ENCODE measurements around the gene ARIH1. TPM values are rescaled to one million over a fixed set of nuclear protein-coding genes. Genes with fewer than 3 reads are reported as not detected.

Gene ARIH1
- total RNA-seq, 5 donors from 2014 or later (not counting 1 experiment from before 2014, with no cell fraction given) = 163 to 207 (median 178) TPM

DNA sequence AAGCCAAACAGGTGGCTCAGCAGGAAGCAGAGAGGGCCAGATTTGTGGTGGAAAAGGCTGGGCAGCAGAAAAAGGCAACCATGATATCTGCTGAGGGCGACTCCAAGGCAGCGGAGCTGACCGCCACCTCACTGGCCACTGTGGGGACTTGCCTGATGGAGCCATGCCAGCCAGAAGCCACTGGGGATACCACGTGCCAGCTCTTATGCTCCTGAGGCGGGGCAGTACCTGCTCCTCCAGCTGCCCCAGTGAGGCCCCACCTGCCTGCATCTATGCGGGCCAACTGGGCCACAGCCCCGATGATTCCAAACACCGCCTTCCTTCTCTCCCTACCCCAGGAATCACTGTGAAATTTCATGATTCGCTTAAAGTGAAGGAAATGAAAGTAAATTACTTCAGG lies 22.9 kb upstream of the ARIH1 start:
- POLR2A ChIA-PET = no interaction called here
- no peaks in the 10 kb centered on the region for H3K9me3 Mint-ChIP-seq

DNA sequence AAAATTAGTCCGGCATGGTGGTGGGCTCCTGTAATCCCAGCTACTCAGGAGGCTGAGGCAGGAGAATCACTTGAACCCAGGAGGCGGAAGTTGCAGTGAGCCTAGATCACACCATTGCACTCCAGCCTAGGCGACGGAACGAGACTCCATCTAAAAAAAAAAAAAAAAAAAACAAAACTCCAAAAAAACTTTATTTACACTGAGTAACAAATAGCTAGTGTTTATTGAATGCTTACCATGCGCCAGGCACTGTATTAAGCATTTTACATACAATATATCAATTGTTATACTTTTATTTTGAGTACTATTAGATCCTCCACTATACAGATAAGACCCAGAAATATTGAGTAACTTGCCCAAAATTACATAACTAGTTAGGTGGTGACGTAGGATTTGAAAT lies 17.4 kb upstream of the ARIH1 start:
- Histone ChIP-seq H3K4me3 (ENCODE audit: control insufficient read depth in 1 of 2, extremely low read depth in 1 of 2, low read length in 1 of 2) (no peak overlapping the region), H3K27me3 (replicated peaks in 1 of 2; ENCODE audit: control insufficient read depth in 2 of 2, extremely low read depth in 1 of 2, insufficient read depth in 2 of 2, low read length in 1 of 2) (no peaks in the 10 kb centered on the region), H3K27ac (ENCODE audit: low read length) (no peak overlapping the region), H3K9me3 (no peaks in the 10 kb centered on the region), H3K36me3 (ENCODE audit: control insufficient read depth in 2 of 2, extremely low read depth in 1 of 2, insufficient read depth in 1 of 2, low read length in 1 of 2) (no peaks in the 10 kb centered on the region), H3K4me1 (ENCODE audit: control insufficient read depth in 1 of 2, extremely low read depth in 1 of 2, insufficient read depth in 2 of 2, low read length in 2 of 2) (no peaks in the 10 kb centered on the region)
- Mint-ChIP-seq H3K27ac (no peak overlapping the region), H3K4me1 (peaks cover 4 to 5% (median 4%) of the 10 kb centered on the region in 3 donors), H3K36me3 (no peaks in the 10 kb centered on the region), H3K4me3 (no peak overlapping the region), H3K27me3 (no peaks in the 10 kb centered on the region), H3K9me3 (no peaks in the 10 kb centered on the region)
- no peak for ATAC-seq (replicated peaks in 1 of 4)
- ChIA-PET CTCF (interaction anchor here in 1 of 2 donors (0.6 kb wide), 1 partner anchor 60 kb away, joined by 3 read pairs; no protein-coding TSS in a partner anchor), POLR2A (interaction anchor here in 1 of 2 donors (0.6 kb wide), 1 partner anchor 276 kb away, joined by 3 read pairs; no protein-coding TSS in a partner anchor)
- no peak for DNase-seq
- 80% methylated on average over 1 of the region's 7 CpGs for WGBS (ENCODE audit: insufficient coverage)

More for the DNA sequence above, 22.9 kb upstream of the ARIH1 start:
- no peaks in the 10 kb centered on the region for H3K4me1 Mint-ChIP-seq
- CTCF ChIA-PET = no interaction called here
- H3K36me3 Mint-ChIP-seq = no peaks in the 10 kb centered on the region
- no peak overlapping the region for H3K4me3 ChIP-seq (ENCODE audit: control insufficient read depth in 1 of 2, extremely low read depth in 1 of 2, low read length in 1 of 2)
- no peaks in the 10 kb centered on the region for H3K9me3 ChIP-seq
- DNase-seq = no peak
- no peak overlapping the region for H3K27ac Mint-ChIP-seq
- no peak for ATAC-seq (replicated peaks in 1 of 4)
- peaks cover 0 to 6% of the 10 kb centered on the region in 2 experiments for H3K27me3 ChIP-seq (replicated peaks in 1 of 2; ENCODE audit: control insufficient read depth in 2 of 2, extremely low read depth in 1 of 2, insufficient read depth in 2 of 2, low read length in 1 of 2)
- H3K36me3 ChIP-seq (ENCODE audit: control insufficient read depth in 2 of 2, extremely low read depth in 1 of 2, insufficient read depth in 1 of 2, low read length in 1 of 2) = no peaks in the 10 kb centered on the region
- no peaks in the 10 kb centered on the region for H3K4me1 ChIP-seq (ENCODE audit: control insufficient read depth in 1 of 2, extremely low read depth in 1 of 2, insufficient read depth in 2 of 2, low read length in 2 of 2)
- H3K4me3 Mint-ChIP-seq = no peak overlapping the region
- H3K27me3 Mint-ChIP-seq = peaks cover 5 to 7% of the 10 kb centered on the region in 2 donors
- 84% methylated on average over 4 of the region's 9 CpGs for WGBS (ENCODE audit: insufficient coverage)
- H3K27ac ChIP-seq (ENCODE audit: low read length) = no peak overlapping the region

DNA sequence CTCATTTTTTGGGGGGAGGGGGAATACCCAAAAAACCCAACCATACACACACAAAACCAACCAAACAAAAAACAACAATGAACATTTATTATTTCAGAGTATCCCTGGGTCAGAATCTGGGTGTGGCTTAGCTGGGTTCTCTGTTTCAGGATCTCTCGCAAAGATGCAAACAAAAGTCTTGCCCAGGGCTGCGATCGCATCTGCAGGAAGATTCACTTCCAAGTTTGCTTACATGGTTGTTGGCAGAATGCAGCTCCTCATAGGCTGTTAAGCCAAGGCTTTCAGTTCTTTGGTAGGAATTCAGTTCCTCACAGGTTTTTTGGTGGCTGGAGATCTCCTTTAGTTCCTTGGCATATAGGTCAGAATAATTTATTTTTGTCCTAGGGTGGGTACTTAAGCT lies 13.7 kb upstream of the ARIH1 start:
- H3K36me3 Mint-ChIP-seq = no peaks in the 10 kb centered on the region
- H3K27ac Mint-ChIP-seq = no peak overlapping the region
- H3K4me3 Mint-ChIP-seq = no peak overlapping the region
- peaks cover 14 to 18% (median 15%) of the 10 kb centered on the region in 3 donors for H3K4me1 Mint-ChIP-seq
- H3K9me3 Mint-ChIP-seq = no peaks in the 10 kb centered on the region
- Histone ChIP-seq H3K36me3 (ENCODE audit: control insufficient read depth in 2 of 2, extremely low read depth in 1 of 2, insufficient read depth in 1 of 2, low read length in 1 of 2) (no peaks in the 10 kb centered on the region), H3K9me3 (no peaks in the 10 kb centered on the region), H3K27me3 (replicated peaks in 1 of 2; ENCODE audit: control insufficient read depth in 2 of 2, extremely low read depth in 1 of 2, insufficient read depth in 2 of 2, low read length in 1 of 2) (no peaks in the 10 kb centered on the region), H3K27ac (ENCODE audit: low read length) (no peak overlapping the region), H3K4me1 (ENCODE audit: control insufficient read depth in 1 of 2, extremely low read depth in 1 of 2, insufficient read depth in 2 of 2, low read length in 2 of 2) (peaks cover 0 to 4% of the 10 kb centered on the region in 2 experiments), H3K4me3 (ENCODE audit: control insufficient read depth in 1 of 2, extremely low read depth in 1 of 2, low read length in 1 of 2) (no peak overlapping the region)
- 100% methylated on average over 3 of the region's 3 CpGs for WGBS (ENCODE audit: insufficient coverage)
- ChIA-PET CTCF (interaction anchor here in 1 of 2 donors (1.4 kb wide), 1 partner anchor 8 kb away, joined by 3 read pairs; no protein-coding TSS in a partner anchor), POLR2A (interaction anchor here (0.7 to 1.1 kb wide), 2 partner anchors 15 to 16 kb away, joined by 3 to 5 read pairs; no protein-coding TSS in a partner anchor)
- ATAC-seq (replicated peaks in 1 of 4) = no peak
- no peak for DNase-seq
- H3K27me3 Mint-ChIP-seq = no peaks in the 10 kb centered on the region

DNA sequence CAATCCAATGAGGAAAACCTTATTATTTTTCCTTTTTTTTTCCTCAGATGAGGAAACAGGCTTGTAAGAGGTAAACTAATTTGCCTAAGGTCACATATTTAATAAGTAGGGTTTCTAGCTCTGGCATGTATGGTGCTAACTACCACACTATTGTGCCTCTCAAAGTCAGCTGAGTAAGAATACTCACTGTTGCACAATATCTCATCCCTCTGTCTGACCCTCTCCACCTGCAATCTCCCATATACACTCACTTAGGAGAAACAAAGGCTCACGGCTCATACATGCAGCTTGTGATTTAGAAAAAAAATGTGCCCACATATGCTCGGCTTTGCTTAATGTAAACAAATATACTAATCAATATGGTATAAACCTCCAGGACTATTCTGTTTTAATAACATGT lies 10.4 kb upstream of the ARIH1 start:
- H3K9me3 Mint-ChIP-seq = no peaks in the 10 kb centered on the region
- ATAC-seq (replicated peaks in 1 of 4) = no peak
- no peaks in the 10 kb centered on the region for H3K27me3 ChIP-seq (replicated peaks in 1 of 2; ENCODE audit: control insufficient read depth in 2 of 2, extremely low read depth in 1 of 2, insufficient read depth in 2 of 2, low read length in 1 of 2)
- CTCF ChIA-PET = interaction anchor here in 1 of 2 donors (0.8 kb wide), 1 partner anchor 9 kb away, joined by 3 read pairs; no protein-coding TSS in a partner anchor
- H3K4me3 ChIP-seq (ENCODE audit: control insufficient read depth in 1 of 2, extremely low read depth in 1 of 2, low read length in 1 of 2) = no peak overlapping the region
- POLR2A ChIA-PET = interaction anchor here in 1 of 2 donors (0.5 to 1.8 kb wide), 2 partner anchors 9 to 88 kb away, joined by 3 to 8 read pairs; partner anchors contain the start of gene HEXA
- WGBS (ENCODE audit: insufficient coverage) = no CpG with 5 or more reads among the region's 2 CpGs
- H3K27ac ChIP-seq (ENCODE audit: low read length) = no peak overlapping the region
- no peaks in the 10 kb centered on the region for H3K36me3 ChIP-seq (ENCODE audit: control insufficient read depth in 2 of 2, extremely low read depth in 1 of 2, insufficient read depth in 1 of 2, low read length in 1 of 2)
- peaks cover 0 to 4% of the 10 kb centered on the region in 2 experiments for H3K4me1 ChIP-seq (ENCODE audit: control insufficient read depth in 1 of 2, extremely low read depth in 1 of 2, insufficient read depth in 2 of 2, low read length in 2 of 2)
- no peak overlapping the region for H3K27ac Mint-ChIP-seq
- H3K4me3 Mint-ChIP-seq = no peak overlapping the region
- DNase-seq = no peak
- peaks cover 14 to 18% (median 15%) of the 10 kb centered on the region in 3 donors for H3K4me1 Mint-ChIP-seq
- no peaks in the 10 kb centered on the region for H3K9me3 ChIP-seq
- no peaks in the 10 kb centered on the region for H3K27me3 Mint-ChIP-seq
- H3K36me3 Mint-ChIP-seq = no peaks in the 10 kb centered on the region

DNA sequence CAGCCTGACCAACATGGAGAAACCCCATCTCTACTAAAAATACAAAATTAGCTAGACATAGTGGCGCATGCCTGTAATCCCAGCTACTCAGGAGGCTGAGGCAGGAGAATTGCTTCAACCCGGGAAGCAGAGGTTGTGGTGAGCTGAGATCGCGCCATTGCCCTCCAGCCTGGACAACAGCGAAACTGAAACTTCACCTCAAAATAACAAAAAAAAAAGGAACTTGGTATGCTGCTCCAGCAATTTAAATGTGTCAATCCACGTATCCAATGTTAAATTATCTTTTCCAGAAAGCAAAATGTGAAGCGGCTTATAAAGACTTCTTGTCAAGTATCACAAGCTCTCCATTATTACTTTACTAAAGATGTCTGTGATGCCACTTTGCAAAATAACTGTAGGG lies 9.9 kb upstream of the ARIH1 start:
- H3K36me3 ChIP-seq (ENCODE audit: control insufficient read depth in 2 of 2, extremely low read depth in 1 of 2, insufficient read depth in 1 of 2, low read length in 1 of 2) = no peaks in the 10 kb centered on the region
- no peak for ATAC-seq (replicated peaks in 1 of 4)
- ChIA-PET CTCF (interaction anchor here in 1 of 2 donors (0.6 to 0.8 kb wide), 2 partner anchors 9 to 10 kb away, joined by 3 read pairs; partner anchors contain the start of gene ARIH1), POLR2A (interaction anchor here (1.2 to 1.8 kb wide), 2 partner anchors 9 kb away, joined by 3 to 8 read pairs; partner anchors contain the start of gene ARIH1 (in 1 of the 2))
- 76% methylated on average over 2 of the region's 7 CpGs for WGBS (ENCODE audit: insufficient coverage)
- Mint-ChIP-seq H3K4me3 (no peak overlapping the region), H3K27me3 (no peaks in the 10 kb centered on the region), H3K4me1 (peaks cover 14 to 18% (median 15%) of the 10 kb centered on the region in 3 donors), H3K27ac (no peak overlapping the region), H3K36me3 (no peaks in the 10 kb centered on the region), H3K9me3 (no peaks in the 10 kb centered on the region)
- H3K4me1 ChIP-seq (ENCODE audit: control insufficient read depth in 1 of 2, extremely low read depth in 1 of 2, insufficient read depth in 2 of 2, low read length in 2 of 2) = peaks cover 0 to 4% of the 10 kb centered on the region in 2 experiments
- no peaks in the 10 kb centered on the region for H3K27me3 ChIP-seq (replicated peaks in 1 of 2; ENCODE audit: control insufficient read depth in 2 of 2, extremely low read depth in 1 of 2, insufficient read depth in 2 of 2, low read length in 1 of 2)
- no peak overlapping the region for H3K27ac ChIP-seq (ENCODE audit: low read length)
- no peak for DNase-seq
- H3K9me3 ChIP-seq = no peaks in the 10 kb centered on the region
- no peak overlapping the region for H3K4me3 ChIP-seq (ENCODE audit: control insufficient read depth in 1 of 2, extremely low read depth in 1 of 2, low read length in 1 of 2)

DNA sequence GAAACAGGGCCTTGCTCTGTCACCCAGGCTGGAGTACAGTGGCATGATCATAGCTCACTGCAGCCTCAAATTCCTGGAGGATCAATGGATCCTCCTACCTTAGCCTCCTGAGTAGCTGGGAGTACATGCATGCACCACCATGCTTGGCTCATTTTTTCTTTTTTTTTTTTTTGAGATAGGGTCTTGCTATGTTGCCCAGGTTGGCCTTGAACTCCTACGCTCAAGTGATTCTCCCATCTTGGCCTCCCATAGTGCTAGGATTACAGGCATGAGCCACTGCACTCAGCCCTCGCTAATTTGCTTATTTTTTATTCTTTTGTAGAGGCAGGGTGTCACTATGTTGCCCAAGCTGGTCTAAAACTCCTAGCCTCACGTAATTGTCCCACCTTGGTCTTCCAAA lies 6.0 kb upstream of the ARIH1 start:
- H3K4me1 Mint-ChIP-seq = peaks cover 10 to 21% (median 13%) of the 10 kb centered on the region in 3 donors
- Histone ChIP-seq H3K27ac (ENCODE audit: low read length) (no peak overlapping the region), H3K4me3 (ENCODE audit: control insufficient read depth in 1 of 2, extremely low read depth in 1 of 2, low read length in 1 of 2) (no peak overlapping the region), H3K9me3 (no peaks in the 10 kb centered on the region), H3K4me1 (ENCODE audit: control insufficient read depth in 1 of 2, extremely low read depth in 1 of 2, insufficient read depth in 2 of 2, low read length in 2 of 2) (peaks cover 6 to 9% of the 10 kb centered on the region in 2 experiments), H3K36me3 (ENCODE audit: control insufficient read depth in 2 of 2, extremely low read depth in 1 of 2, insufficient read depth in 1 of 2, low read length in 1 of 2) (no peaks in the 10 kb centered on the region), H3K27me3 (replicated peaks in 1 of 2; ENCODE audit: control insufficient read depth in 2 of 2, extremely low read depth in 1 of 2, insufficient read depth in 2 of 2, low read length in 1 of 2) (no peaks in the 10 kb centered on the region)
- DNase-seq (no peak), ATAC-seq (replicated peaks in 1 of 4) (no peak)
- ChIA-PET CTCF (no interaction called here), POLR2A (no interaction called here)
- H3K27ac Mint-ChIP-seq = no peak overlapping the region
- H3K36me3 Mint-ChIP-seq = peaks cover 4% of the 10 kb centered on the region
- no peaks in the 10 kb centered on the region for H3K27me3 Mint-ChIP-seq
- no peaks in the 10 kb centered on the region for H3K9me3 Mint-ChIP-seq
- 100% methylated on average over 1 of the region's 3 CpGs for WGBS (ENCODE audit: insufficient coverage)
- H3K4me3 Mint-ChIP-seq = no peak overlapping the region

Data from T-cell (primary cell).